ENCODE data around the gene ACOT11.

The ACOT11 gene

DNA sequence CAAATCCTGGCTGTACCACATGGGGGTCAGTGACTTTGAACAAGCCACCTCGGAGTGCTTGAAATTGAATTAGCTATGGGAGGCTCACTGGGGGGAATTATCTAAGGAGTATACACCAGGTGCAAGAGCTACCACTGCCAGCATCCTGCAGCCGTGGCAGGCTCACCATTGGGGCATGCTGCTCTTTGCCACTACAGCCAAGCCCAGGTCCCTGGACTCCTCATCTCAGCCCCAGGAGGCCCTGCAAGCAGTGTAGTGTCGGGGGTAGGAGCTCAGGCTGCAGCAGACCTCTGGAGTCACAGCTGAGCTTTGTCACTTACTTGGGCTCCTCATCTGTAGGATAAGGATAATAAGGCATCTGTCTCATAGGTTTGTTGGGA is 35.3 kb downstream of the ACOT11 start:
- FAIRE-seq (no peak), DNase-seq (ENCODE audit: insufficient read length) (no peak)
- TF ChIP-seq POLR2AphosphoS5 (IDR thresholded peaks at IDR 0.05; ENCODE audit: low read depth, low read length) = no peak
- TF ChIP-seq POLR2A (IDR thresholded peaks at IDR 0.05; ENCODE audit: low read depth, low read length) = no peak
- TF ChIP-seq TAF1 (IDR thresholded peaks at IDR 0.05; ENCODE audit: borderline replicate concordance, low read depth, low read length) = no peak

DNA sequence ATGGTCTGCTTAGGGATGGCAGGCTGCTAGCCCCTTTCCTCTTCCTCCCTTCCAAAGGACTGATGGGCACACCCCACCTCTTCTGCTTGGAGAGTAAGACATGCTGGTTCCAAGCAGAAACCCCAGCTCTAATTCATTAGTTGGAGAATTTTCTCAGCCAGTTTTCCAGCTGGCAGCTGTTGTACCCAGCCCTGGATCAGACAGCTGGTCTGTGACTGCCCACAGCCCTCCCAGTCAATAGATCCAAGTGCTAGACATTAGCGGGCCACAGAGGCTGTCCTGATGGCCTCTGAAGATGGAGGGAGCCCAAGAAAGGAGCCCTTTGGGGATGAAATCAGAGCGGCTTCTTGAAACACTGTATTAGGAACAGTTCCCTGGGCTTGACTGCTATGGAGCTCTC is 35.8 kb downstream of the ACOT11 start:
- no peak for TF ChIP-seq TAF1 (IDR thresholded peaks at IDR 0.05; ENCODE audit: borderline replicate concordance, low read depth, low read length)
- no peak for TF ChIP-seq POLR2AphosphoS5 (IDR thresholded peaks at IDR 0.05; ENCODE audit: low read depth, low read length)
- no peak for TF ChIP-seq POLR2A (IDR thresholded peaks at IDR 0.05; ENCODE audit: low read depth, low read length)
- DNase-seq (ENCODE audit: insufficient read length) (no peak), FAIRE-seq (no peak)

DNA sequence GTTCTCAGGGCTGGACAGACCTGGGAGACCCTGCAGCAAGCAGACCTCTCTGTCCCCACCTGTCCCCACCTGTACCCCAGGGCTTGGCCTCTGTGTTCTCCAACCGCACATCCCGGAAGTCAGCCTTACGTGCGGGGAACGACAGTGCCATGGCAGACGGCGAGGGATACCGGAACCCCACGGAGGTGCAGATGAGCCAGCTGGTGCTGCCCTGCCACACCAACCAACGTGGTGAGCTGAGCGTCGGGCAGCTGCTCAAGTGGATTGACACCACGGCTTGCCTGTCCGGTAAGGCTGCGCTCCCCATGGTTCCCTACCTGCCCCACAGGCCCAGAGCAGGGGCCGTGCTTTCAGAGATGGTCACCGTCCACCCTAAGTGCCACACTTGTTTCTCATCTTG is 36.5 kb downstream of the ACOT11 start:
- TF ChIP-seq POLR2A (IDR thresholded peaks at IDR 0.05; ENCODE audit: low read depth, low read length) (no peak), POLR2AphosphoS5 (IDR thresholded peaks at IDR 0.05; ENCODE audit: low read depth, low read length) (no peak), TAF1 (IDR thresholded peaks at IDR 0.05; ENCODE audit: borderline replicate concordance, low read depth, low read length) (no peak)
- FAIRE-seq = no peak
- no peak for DNase-seq (ENCODE audit: insufficient read length)

DNA sequence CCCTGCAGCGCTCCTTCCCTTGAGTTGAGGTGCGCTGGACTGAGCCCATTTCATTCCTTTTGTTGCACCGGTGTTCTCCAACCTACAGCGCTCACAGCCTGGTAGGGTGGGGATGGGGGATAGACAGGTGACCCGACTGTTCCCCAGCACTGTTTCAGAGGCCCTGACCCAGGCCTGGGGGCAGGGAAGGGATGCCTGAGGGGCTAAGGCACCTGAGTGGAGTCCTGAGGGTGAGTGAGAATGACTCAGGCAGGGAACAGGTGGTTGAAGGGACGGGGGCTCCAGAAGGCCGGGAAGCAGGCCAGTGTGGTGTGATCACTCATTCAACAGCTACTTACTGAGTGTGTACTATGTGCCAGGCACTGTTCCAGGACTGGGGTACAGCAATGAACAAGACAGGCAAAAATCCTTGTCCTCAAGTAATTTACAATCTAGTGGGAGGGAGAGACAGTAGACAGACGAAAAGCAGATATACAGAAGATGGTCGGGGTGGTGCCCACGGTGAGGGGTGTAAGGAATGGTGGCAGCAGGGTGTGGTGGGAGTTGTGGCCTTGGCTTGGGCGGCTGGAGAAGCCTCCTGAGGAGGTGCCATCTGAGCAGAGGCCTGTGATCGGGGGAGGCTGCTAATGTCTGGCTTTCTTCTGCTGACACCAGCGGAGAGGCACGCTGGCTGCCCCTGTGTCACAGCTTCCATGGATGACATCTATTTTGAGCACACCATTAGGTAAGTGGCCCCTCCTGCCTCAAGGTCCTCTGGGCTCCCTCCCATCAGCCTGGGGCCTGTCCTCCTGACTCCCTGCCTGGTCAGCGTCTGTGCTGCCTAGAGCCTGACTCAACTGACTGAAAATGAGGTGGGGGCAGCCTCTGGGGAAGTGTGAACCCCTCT is 37.4 kb downstream of the ACOT11 start:
- no peak for FAIRE-seq
- no peak for DNase-seq (ENCODE audit: insufficient read length)
- TF ChIP-seq POLR2AphosphoS5 (IDR thresholded peaks at IDR 0.05; ENCODE audit: low read depth, low read length) = no peak
- no peak for TF ChIP-seq POLR2A (IDR thresholded peaks at IDR 0.05; ENCODE audit: low read depth, low read length)
- no peak for TF ChIP-seq TAF1 (IDR thresholded peaks at IDR 0.05; ENCODE audit: borderline replicate concordance, low read depth, low read length)

DNA sequence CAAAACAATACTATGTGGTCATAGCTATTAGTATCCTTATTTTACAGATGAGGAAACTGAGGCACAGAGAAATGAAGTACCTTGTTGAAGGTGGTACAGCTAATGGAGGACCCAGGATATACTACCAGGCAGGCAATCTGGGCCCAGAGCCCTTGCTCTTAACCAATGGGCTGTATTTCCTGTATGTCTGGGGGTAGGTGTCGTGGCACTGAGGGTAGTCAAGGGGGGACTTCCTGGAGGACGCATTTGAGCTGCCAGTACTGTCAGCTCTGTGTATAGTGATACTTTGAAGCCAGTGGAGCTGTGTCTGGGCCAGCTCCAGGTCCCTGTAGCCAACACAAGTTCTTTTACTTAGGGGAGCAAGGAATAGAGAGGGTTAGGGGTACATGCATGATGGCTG is 40.3 kb downstream of the ACOT11 start:
- DNase-seq (ENCODE audit: insufficient read length) (no peak), FAIRE-seq (no peak)
- TF ChIP-seq POLR2A (IDR thresholded peaks at IDR 0.05; ENCODE audit: low read depth, low read length) (no peak), POLR2AphosphoS5 (IDR thresholded peaks at IDR 0.05; ENCODE audit: low read depth, low read length) (no peak), TAF1 (IDR thresholded peaks at IDR 0.05; ENCODE audit: borderline replicate concordance, low read depth, low read length) (no peak)

DNA sequence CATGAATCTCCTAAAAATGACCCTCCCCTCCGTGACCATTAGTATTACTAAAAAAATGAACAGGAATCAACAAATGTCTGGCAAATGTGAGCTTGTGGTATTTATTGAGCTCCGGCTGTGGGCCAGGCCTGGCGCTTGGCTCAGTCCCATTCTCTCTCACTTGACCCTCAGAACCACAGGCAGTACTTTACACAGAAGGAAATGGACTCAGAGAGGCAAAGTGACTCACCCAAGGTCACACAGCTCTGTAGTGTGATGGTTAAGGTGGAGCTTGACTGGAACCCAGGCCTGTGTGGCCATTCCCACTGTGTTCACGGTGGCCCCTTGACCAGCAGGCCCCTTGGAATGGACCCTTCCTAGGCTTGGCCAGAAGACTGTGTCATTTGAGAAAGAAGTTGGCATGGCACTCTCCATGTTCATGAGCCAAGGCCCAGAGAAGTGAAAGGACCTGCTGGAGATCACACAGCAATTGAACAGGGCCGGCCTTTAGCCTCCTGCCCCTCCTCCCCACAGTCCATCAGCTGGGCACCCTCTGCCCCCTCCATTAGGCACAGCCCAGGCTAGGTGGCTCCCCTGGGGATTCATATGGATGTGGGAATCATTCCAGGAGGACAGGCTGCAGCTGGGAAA is 43.2 kb downstream of the ACOT11 start:
- TF ChIP-seq TAF1 (IDR thresholded peaks at IDR 0.05; ENCODE audit: borderline replicate concordance, low read depth, low read length) (no peak), POLR2AphosphoS5 (IDR thresholded peaks at IDR 0.05; ENCODE audit: low read depth, low read length) (no peak), POLR2A (IDR thresholded peaks at IDR 0.05; ENCODE audit: low read depth, low read length) (no peak)
- no peak for DNase-seq (ENCODE audit: insufficient read length)
- FAIRE-seq = no peak

DNA sequence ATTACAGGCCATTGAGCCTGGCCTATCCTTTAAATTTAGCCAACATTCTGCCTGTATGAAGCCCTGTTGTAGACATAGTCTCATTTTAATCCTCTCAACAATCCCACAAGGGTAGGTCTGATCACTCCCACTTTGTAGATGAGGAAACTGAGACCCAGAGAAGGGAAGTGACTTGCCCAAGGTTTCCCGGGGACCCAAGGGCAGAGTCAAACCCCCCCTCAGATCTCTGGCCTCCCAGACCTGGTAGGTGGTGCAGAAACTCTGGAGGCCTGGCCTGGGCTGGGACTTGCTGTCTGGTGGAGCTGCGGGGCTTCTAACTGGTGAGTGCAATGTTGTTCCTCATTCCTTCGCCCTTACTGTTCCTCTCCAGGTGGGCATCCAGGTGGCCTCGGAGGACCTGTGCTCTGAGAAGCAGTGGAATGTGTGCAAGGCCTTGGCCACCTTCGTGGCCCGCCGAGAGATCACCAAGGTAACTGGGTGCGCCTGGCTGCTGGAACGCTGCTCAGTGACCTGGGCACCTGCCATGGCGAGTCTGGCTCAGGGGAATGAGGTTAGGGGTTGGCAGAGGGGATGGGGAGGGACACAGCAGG is 45.6 kb downstream of the ACOT11 start:
- TF ChIP-seq TAF1 (IDR thresholded peaks at IDR 0.05; ENCODE audit: borderline replicate concordance, low read depth, low read length) (no peak), POLR2A (IDR thresholded peaks at IDR 0.05; ENCODE audit: low read depth, low read length) (no peak), POLR2AphosphoS5 (IDR thresholded peaks at IDR 0.05; ENCODE audit: low read depth, low read length) (no peak)
- DNase-seq (ENCODE audit: insufficient read length) (no peak), FAIRE-seq (no peak)

DNA sequence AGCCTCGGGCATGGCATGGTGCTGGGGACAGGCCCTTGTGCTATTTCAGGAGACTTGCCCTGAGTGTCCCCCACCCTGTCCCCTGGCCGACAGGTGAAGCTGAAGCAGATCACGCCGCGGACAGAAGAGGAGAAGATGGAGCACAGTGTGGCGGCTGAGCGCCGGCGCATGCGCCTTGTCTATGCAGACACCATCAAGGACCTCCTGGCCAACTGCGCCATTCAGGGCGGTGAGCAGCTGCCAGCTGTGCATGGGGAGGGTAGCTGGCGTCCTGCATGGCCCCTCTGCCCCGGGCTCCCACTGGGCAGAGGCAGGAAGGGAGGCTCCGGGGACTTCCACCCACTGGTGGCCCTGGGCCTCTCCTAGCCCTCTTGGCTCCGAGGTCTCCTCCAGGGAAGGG is 46.4 kb downstream of the ACOT11 start:
- FAIRE-seq (no peak), DNase-seq (ENCODE audit: insufficient read length) (no peak)
- TF ChIP-seq POLR2A (IDR thresholded peaks at IDR 0.05; ENCODE audit: low read depth, low read length) = no peak
- no peak for TF ChIP-seq POLR2AphosphoS5 (IDR thresholded peaks at IDR 0.05; ENCODE audit: low read depth, low read length)
- TF ChIP-seq TAF1 (IDR thresholded peaks at IDR 0.05; ENCODE audit: borderline replicate concordance, low read depth, low read length) = no peak

DNA sequence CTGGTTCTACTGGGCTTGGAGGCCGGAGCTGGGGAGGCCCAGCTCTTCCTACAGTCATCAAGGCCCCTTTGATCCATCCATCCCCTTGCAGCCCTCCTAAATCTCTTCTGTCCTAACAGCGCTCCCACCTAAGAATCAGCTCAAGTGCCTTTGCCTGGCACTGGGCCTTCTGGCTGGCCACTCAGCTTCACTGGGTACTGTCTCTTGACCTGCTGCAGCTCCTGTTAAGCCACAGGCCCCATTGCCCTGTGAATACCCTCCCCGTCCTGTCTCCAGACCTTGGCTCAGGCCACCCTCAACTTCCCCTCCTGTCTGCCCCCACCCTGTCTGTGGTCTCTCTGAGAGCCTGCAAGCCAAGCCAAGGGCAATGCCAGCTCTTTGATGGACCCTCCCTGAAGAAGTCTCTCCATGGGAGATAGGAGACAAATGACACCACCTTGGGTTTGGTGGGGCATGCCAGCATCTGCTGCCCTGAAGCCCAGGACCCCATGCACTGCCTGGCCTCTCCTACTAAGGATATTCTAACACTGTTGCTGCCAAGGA is 48.0 kb downstream of the ACOT11 start:
- no peak for TF ChIP-seq POLR2A (IDR thresholded peaks at IDR 0.05; ENCODE audit: low read depth, low read length)
- TF ChIP-seq POLR2AphosphoS5 (IDR thresholded peaks at IDR 0.05; ENCODE audit: low read depth, low read length) = no peak
- TF ChIP-seq TAF1 (IDR thresholded peaks at IDR 0.05; ENCODE audit: borderline replicate concordance, low read depth, low read length) = no peak
- no peak for DNase-seq (ENCODE audit: insufficient read length)
- no peak for FAIRE-seq

DNA sequence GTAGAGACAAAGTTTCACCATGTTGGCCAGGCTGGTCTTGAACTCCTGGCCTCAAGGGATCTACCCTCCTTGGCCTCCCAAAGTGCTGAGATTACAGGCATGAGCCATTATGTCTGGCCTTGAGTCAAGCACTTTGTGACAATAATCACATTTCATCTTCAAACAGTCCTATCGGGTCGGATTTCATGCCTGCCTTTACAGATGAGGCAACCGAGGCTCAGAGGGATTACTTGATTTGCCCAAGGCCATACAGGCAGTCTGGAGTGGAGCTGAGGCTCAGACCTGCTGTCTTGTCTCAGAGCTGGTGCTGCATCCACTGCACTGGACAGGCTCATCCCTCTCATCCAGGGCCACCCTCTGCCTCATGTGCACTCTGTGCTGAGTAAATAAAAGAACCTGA is 48.7 kb downstream of the ACOT11 start:
- no peak for FAIRE-seq
- DNase-seq (ENCODE audit: insufficient read length) = no peak
- TF ChIP-seq POLR2AphosphoS5 (IDR thresholded peaks at IDR 0.05; ENCODE audit: low read depth, low read length) = no peak
- no peak for TF ChIP-seq POLR2A (IDR thresholded peaks at IDR 0.05; ENCODE audit: low read depth, low read length)
- no peak for TF ChIP-seq TAF1 (IDR thresholded peaks at IDR 0.05; ENCODE audit: borderline replicate concordance, low read depth, low read length)

DNA sequence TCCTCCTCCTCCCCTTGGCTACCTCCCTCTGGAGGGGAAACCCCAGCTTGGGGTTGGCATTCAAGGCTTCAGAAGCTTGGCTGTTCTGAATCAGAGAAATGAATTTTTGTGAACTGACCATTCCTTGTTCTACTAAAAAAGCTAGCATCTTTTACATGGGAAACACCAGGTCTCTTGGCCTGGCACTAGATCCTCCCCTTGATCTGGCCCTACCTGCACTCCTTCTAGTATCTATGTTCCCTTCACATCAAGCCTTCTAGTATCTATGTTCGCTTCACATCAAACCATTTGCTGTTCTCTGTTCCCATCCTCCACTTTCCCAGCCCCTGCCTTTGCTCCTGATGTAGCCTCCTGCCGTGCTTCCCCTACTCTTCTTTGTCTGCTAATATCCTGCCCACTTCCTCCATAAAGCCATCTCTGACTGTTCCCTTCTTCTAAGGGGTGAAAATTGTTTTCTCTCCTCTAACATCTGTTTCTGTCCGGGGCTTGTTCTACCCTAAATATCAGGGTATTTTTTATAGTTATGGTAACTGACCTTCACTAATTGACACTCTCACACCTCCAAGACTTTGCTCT is 49.5 kb downstream of the ACOT11 start:
- TF ChIP-seq POLR2A (IDR thresholded peaks at IDR 0.05; ENCODE audit: low read depth, low read length) (no peak), POLR2AphosphoS5 (IDR thresholded peaks at IDR 0.05; ENCODE audit: low read depth, low read length) (no peak), TAF1 (IDR thresholded peaks at IDR 0.05; ENCODE audit: borderline replicate concordance, low read depth, low read length) (no peak)
- FAIRE-seq = no peak
- DNase-seq (ENCODE audit: insufficient read length) = no peak
